ENCODE data around the gene COPE. TPM values are rescaled to one million over a fixed set of nuclear protein-coding genes. Genes with fewer than 3 reads are reported as not detected.

The COPE gene
- total RNA-seq, 1 experiment from 2014 or later: 177 TPM

- no peaks in the 10 kb centered on the region for H3K4me1 ChIP-seq (ENCODE audit: control insufficient read depth, insufficient read depth, low read length)
- in situ Hi-C loops (cut with HindIII; ENCODE audit: low pct_unique_long_range_greater_than_20kb, low sequenced_read_pairs) (no loop called here), intact Hi-C loops (cut with micrococcal nuclease; ENCODE audit: unreplicated experiment) (no loop called here)
- TF ChIP-seq CTCF (IDR thresholded peaks at IDR 0.05) (no peak), REST (IDR thresholded peaks at IDR 0.05; ENCODE audit: insufficient read depth in 1 of 2, low read depth in 2 of 2, low read length in 1 of 2) (no peak)
- no peak overlapping the region for H3K4me3 ChIP-seq (ENCODE audit: low read depth in 2 of 2, low read length in 2 of 2)
- H3K36me3 ChIP-seq (ENCODE audit: control insufficient read depth, insufficient read depth, low read length): no peaks in the 10 kb centered on the region
- ChIA-PET CTCF (no interaction called here), POLR2A (no interaction called here)
- H3K9me3 ChIP-seq (ENCODE audit: control insufficient read depth, insufficient read depth, low read depth, low read length): no peaks in the 10 kb centered on the region
- no peak overlapping the region for H3K27ac ChIP-seq (ENCODE audit: low read length)
- H3K27me3 ChIP-seq (ENCODE audit: control insufficient read depth, insufficient read depth, low read length): no peaks in the 10 kb centered on the region
- ATAC-seq (no peak), DNase-seq (ENCODE audit: low read depth, low spot score) (no peak)
- no TSS peak for BruUV-seq (replicated peaks)
These were observed 14.1 kb downstream of the COPE start for GRCh38 chr19:18905058-18905456.

- intact Hi-C loops (cut with micrococcal nuclease; ENCODE audit: unreplicated experiment): no loop called here
- TF ChIP-seq CTCF (IDR thresholded peaks at IDR 0.05) (no peak), TCF7L2 (IDR thresholded peaks at IDR 0.05; ENCODE audit: low read depth, low read length) (no peak), POLR2AphosphoS5 (IDR thresholded peaks at IDR 0.05; ENCODE audit: low read depth, low read length) (no peak), REST (IDR thresholded peaks at IDR 0.05; ENCODE audit: insufficient read depth in 1 of 2, low read depth in 2 of 2, low read length in 1 of 2) (no peak), SIN3A (IDR thresholded peaks at IDR 0.05; ENCODE audit: borderline replicate concordance, insufficient read depth, low read depth, low read length) (no peak)
These were observed 14.7 kb downstream of the COPE start for GRCh38 chr19:18904334-18905057.

More at GRCh38 chr19:18904334-18905057, 14.7 kb downstream of the COPE start:
- Histone ChIP-seq H3K4me3 (ENCODE audit: low read depth in 2 of 2, low read length in 2 of 2) (no peak overlapping the region), H3K27ac (ENCODE audit: low read length) (no peak overlapping the region), H3K27me3 (ENCODE audit: control insufficient read depth, insufficient read depth, low read length) (no peaks in the 10 kb centered on the region), H3K9me3 (ENCODE audit: control insufficient read depth, insufficient read depth, low read depth, low read length) (no peaks in the 10 kb centered on the region), H3K4me1 (ENCODE audit: control insufficient read depth, insufficient read depth, low read length) (no peaks in the 10 kb centered on the region), H3K36me3 (ENCODE audit: control insufficient read depth, insufficient read depth, low read length) (no peaks in the 10 kb centered on the region)
- in situ Hi-C loops (cut with HindIII; ENCODE audit: low pct_unique_long_range_greater_than_20kb, low sequenced_read_pairs): no loop called here
- BruUV-seq (replicated peaks): no TSS peak
- DNase-seq (ENCODE audit: low read depth, low spot score): no peak
- ATAC-seq: no peak
- CTCF ChIA-PET: no interaction called here
- POLR2A ChIA-PET: no interaction called here

All from Panc1 (cell line).